Adrenal gland (tissue), 12 donors: ENCODE data around the gene BACE1. TPM values are rescaled to one million over a fixed set of nuclear protein-coding genes. Genes with fewer than 3 reads are reported as not detected.
A peak's percentile ranks its signal among the peaks of the same experiment; 100 is the strongest.

ENCODE experiments used
- DNase-seq, 7 donors: peaks; one replicate each; pipeline ENCODE4 v3.0.0-alpha.2; 2019 to 2020
- H3K27ac ChIP-seq, 5 donors: fragments of 200-600 bp; sonication (generic) in 4 of 5; 1 replicate in 3 of 5; 2 replicates in 2 of 5; pipeline versions ENCODE4 v1.5.1 to v1.8.0; 2016 to 2020; ENCODE audit warnings: mild to moderate bottlenecking in 1 of 5
- H3K27me3 ChIP-seq: fragments of 200-600 bp; 2 replicates; pipeline ENCODE4 v1.8.0; 2021
- H3K36me3 ChIP-seq, 2 donors: fragments of 200-600 bp; replicated peaks in 1 of 2; 1 replicate in 1 of 2; 2 replicates in 1 of 2; pipeline versions ENCODE4 v1.5.1 to v1.8.0; 2018 to 2022
- H3K4me1 ChIP-seq, 2 donors: fragments of 200-600 bp; replicated peaks in 1 of 2; 1 replicate in 1 of 2; 2 replicates in 1 of 2; pipeline versions ENCODE4 v1.5.1 to v1.8.0; 2018 to 2021
- H3K4me3 ChIP-seq, 4 donors: fragments of 200-600 bp; sonication (generic) in 3 of 4; one replicate each; pipeline ENCODE4 v1.5.1; 2016 to 2018
- H3K9me3 ChIP-seq, 3 donors: fragments of 200-600 bp; sonication (generic) in 1 of 3; replicated peaks in 1 of 3; 1 replicate in 2 of 3; 2 replicates in 1 of 3; pipeline versions ENCODE4 v1.5.1 to v1.8.0; 2016 to 2021
- CTCF ChIP-seq, 6 experiments: fragments of 450-650 bp in 4 of 6; fragments of 200-600 bp in 2 of 6; sonication (generic) in 1 of 6; IDR thresholded peaks; 1 replicate in 5 of 6; 2 replicates in 1 of 6; pipeline versions ENCODE4 v1.5.1 to v1.8.0; 2016 to 2021; ENCODE audit warnings: antibody characterized with exemption in 6 of 6, mild to moderate bottlenecking in 2 of 6, moderate library complexity in 1 of 6
- POLR2A ChIP-seq, 2 donors: fragments of 450-650 bp; IDR thresholded peaks; one replicate each; pipeline ENCODE4 v1.6.1; 2017; ENCODE audit warnings: antibody characterized with exemption in 2 of 2, mild to moderate bottlenecking in 2 of 2, moderate library complexity in 1 of 2
- WGBS, 4 donors: extraction: QIAGEN DNeasy Blood & Tissue Kit in 2 of 4; methylation state at CpG; one replicate each; pipeline versions ENCODE4 v1.1.5 to v1.1.7; 2013 to 2017; 5-methylcytosine and 5-hydroxymethylcytosine counted together
- intact Hi-C, 2 donors: fragments of 100-400 bp; cut with DNase I; formaldehyde crosslinking; loops; one replicate each; pipeline versions ENCODE4 v1.14.1 to v1.15.0; 2022 to 2023
- polyA plus RNA-seq, 3 donors: library from polyadenylated mRNA; stranded (reverse); fragments of 200-250 nt in 2 of 3; fragments of 350-450 nt in 1 of 3; fragmentation: Illumina TruSeq in 1 of 3; extraction: RNeasy Lipid Tissue Mini Kit (QIAGEN cat#74804) in 1 of 3; gene quantifications; one replicate each; pipeline ENCODE4 v1.2.3, GENCODE V29; 2013 to 2014
- total RNA-seq, 9 donors: library from RNA; depleted of rRNA in 4 of 9; stranded (reverse); fragments of >200 nt in 4 of 9; fragments of 120-200 nt in 1 of 9; fragmentation: NEBNext Ultra II Directional in 1 of 9; extraction: Animal tissue kit (Norgen Biotek cat#: 25700) in 1 of 9; gene quantifications; one replicate each; pipeline versions ENCODE4 v1.1.0 to v1.2.4, GENCODE V29; 2013 to 2023
- donor health status: healthy with polysubstance abuse.
- donor health status: Bipolar disorder and iron deficiency.
- donor health status: DM: yes; HTN: yes; CAD: no.
- donor health status: DM: no; HTN: no; CAD: no.
- donor health status: DM: no; HTN: no; CAD: no.
- donor health status: DM: yes; HTN: yes; CAD: no.

BACE1 gene
- total and polyA plus RNA-seq, 12 donors, result 9.5 to 69.1 (median 39.7) TPM

- H3K36me3 ChIP-seq, result peaks cover 0 to 13% of the 10 kb centered on the region in 2 donors
- peaks cover 7 to 20% of the 10 kb centered on the region in 2 donors for H3K4me1 ChIP-seq
- no peaks in the 10 kb centered on the region for H3K9me3 ChIP-seq
- no peaks in the 10 kb centered on the region for H3K27me3 ChIP-seq
- no peak overlapping the region for H3K4me3 ChIP-seq
- no peak for TF ChIP-seq CTCF (IDR thresholded peaks at IDR 0.05)
- TF ChIP-seq POLR2A (IDR thresholded peaks at IDR 0.05), result no peak
- whole genome bisulfite sequencing, 4 donors, result 94 to 98% (median 94%) methylated on average over 8 of the region's 8 CpGs
- no peak overlapping the region for H3K27ac ChIP-seq
- intact Hi-C loops, result no loop called here
- DNase-seq, result no peak
Observed at GRCh38 chr11:117298195-117298594, 17.9 kb downstream of the BACE1 start.

- peaks cover 7 to 20% of the 10 kb centered on the region in 2 donors for H3K4me1 ChIP-seq
- 88 to 92% (median 90%) methylated on average over 6 of the region's 6 CpGs for WGBS, 4 donors
- H3K9me3 ChIP-seq, result no peaks in the 10 kb centered on the region
- peak in 2 of 7 donors; percentile 13 to 45 for DNase-seq
- intact Hi-C loops, result no loop called here
- H3K27me3 ChIP-seq, result no peaks in the 10 kb centered on the region
- H3K36me3 ChIP-seq, result peaks cover 0 to 17% of the 10 kb centered on the region in 2 donors
- no peak for TF ChIP-seq CTCF (IDR thresholded peaks at IDR 0.05)
- TF ChIP-seq POLR2A (IDR thresholded peaks at IDR 0.05), result no peak
- no peak overlapping the region for H3K4me3 ChIP-seq
- no peak overlapping the region for H3K27ac ChIP-seq
Observed at GRCh38 chr11:117296881-117297280, 19.2 kb downstream of the BACE1 start.

GRCh38 chr11:117295438-117296137 is 20.5 kb downstream of the BACE1 start:
- Histone ChIP-seq H3K4me1 (peaks cover 7 to 16% of the 10 kb centered on the region in 2 donors), H3K27me3 (no peaks in the 10 kb centered on the region), H3K27ac (no peak overlapping the region), H3K4me3 (no peak overlapping the region), H3K9me3 (no peaks in the 10 kb centered on the region), H3K36me3 (peaks cover 0 to 29% of the 10 kb centered on the region in 2 donors)
- intact Hi-C loops, result no loop called here
- WGBS, 4 donors, result 84 to 90% (median 87%) methylated on average over 6 to 9 of the region's 9 CpGs
- DNase-seq, result peak in 1 of 7 donors; percentile 3
- TF ChIP-seq POLR2A (IDR thresholded peaks at IDR 0.05) (no peak), CTCF (IDR thresholded peaks at IDR 0.05) (no peak)

- Histone ChIP-seq H3K4me1 (no peaks in the 10 kb centered on the region), H3K36me3 (peaks cover 0 to 49% of the 10 kb centered on the region in 2 donors), H3K27me3 (no peaks in the 10 kb centered on the region), H3K9me3 (no peaks in the 10 kb centered on the region), H3K4me3 (no peak overlapping the region), H3K27ac (no peak overlapping the region)
- peak in 1 of 7 donors; percentile 1 for DNase-seq
- TF ChIP-seq POLR2A (IDR thresholded peaks at IDR 0.05) (no peak), CTCF (IDR thresholded peaks at IDR 0.05) (no peak)
- 91 to 100% (median 95%) methylated on average over 2 of the region's 2 CpGs for WGBS, 4 donors
- intact Hi-C loops, result no loop called here
Observed at GRCh38 chr11:117292616-117293015, 23.4 kb downstream of the BACE1 start.
